GM21367 (cell line): Measurements from ENCODE around the gene STK32B.
"Not testable (repeated sequence)": the region's sequence is repeated elsewhere in the genome, so short reads cannot be mapped to it uniquely, and the experiment has no call there.

Experiments used
- ATAC-seq: cut with Tn5 transposase; IDR thresholded peaks from one replicate; pipeline ENCODE4 v1.9.1; 2021; ENCODE audit not compliant: unreplicated experiment

STK32B gene

GRCh38 chr4:5423670-5424069, 372.4 kb downstream of the STK32B start:
- ATAC-seq = no peak

DNA sequence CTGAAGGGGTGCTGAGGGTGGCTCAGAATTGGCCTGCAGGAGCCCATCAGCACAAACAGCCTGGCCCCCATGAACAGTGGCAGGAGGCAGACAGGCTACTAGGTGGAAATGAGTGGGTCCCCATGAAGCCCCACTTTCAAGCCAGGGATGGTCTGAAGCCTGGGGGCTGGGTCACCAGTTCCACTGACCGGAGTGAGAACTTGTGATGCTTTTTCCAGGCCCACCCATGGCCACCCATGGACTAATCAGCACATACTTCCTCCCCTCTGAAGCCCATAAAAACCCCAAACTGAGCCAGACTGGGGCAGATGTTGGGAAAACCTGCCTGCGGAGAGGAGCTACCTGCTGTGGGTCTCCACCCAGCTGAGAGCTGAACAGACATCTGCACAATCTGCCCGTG, 372.9 kb downstream of the STK32B start:
- no peak for ATAC-seq

DNA sequence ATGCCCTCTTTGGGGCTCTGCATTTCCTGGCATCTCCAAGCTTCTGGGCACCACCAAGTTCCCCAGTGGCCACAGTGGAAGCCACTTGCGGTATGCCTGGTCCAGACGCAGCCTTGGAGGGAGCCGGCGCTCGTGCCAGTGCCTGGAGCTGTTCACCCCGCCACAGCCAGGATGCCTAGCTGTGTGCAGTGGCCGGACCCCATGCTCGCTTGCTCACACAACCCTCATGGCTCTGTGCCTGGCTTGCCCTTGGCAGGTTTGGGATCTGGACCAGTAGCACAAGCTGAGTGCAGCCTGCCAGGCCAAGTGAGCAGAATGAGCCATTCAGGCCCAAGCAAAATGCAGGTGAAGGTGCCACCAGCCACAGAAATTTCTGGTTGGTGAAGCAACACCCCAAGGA, 373.6 kb downstream of the STK32B start:
- no peak for ATAC-seq

GRCh38 chr4:5429747-5430146, 378.5 kb downstream of the STK32B start:
- ATAC-seq = no peak

- no peak for ATAC-seq
Observed at GRCh38 chr4:5433196-5433595, 381.9 kb downstream of the STK32B start.

- no peak for ATAC-seq
Observed at GRCh38 chr4:5435201-5435600, 383.9 kb downstream of the STK32B start.

GRCh38 chr4:5435823-5436222, 384.5 kb downstream of the STK32B start:
- no peak for ATAC-seq

DNA sequence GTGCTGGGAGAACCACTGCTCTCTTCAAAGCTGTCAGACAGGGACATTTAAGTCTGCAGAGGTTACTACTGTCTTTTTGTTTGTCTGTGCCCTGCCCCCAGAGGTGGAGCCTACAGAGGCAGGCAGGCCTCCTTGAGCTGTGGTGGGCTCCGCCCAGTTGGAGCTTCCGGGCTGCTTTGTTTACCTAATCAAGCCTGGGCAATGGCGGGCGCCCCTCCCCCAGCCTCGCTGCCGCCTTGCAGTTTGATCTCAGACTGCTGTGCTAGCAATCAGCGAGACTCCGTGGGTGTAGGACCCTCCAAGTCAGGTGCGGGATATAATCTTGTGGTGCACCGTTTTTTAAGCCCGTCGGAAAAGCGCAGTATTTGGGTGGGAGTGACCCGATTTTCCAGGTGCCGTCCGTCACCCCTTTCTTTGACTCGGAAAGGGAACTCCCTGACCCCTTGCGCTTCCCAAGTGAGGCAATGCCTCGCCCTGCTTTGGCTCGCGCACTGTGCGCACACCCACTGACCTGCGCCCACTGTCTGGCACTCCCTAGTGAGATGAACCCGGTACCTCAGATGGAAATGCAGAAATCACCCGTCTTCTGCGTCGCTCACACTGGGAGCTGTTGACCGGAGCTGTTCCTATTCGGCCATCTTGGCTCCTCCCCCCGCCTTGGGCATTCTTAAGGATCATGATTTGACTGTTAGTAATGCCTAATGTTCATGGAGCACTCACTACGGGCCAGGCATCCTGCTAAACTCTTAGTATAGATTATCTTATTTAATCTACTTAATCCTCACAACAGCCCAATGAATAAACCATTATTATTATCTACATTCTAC, 392.9 kb downstream of the STK32B start:
- ATAC-seq = not testable (repeated sequence)

DNA sequence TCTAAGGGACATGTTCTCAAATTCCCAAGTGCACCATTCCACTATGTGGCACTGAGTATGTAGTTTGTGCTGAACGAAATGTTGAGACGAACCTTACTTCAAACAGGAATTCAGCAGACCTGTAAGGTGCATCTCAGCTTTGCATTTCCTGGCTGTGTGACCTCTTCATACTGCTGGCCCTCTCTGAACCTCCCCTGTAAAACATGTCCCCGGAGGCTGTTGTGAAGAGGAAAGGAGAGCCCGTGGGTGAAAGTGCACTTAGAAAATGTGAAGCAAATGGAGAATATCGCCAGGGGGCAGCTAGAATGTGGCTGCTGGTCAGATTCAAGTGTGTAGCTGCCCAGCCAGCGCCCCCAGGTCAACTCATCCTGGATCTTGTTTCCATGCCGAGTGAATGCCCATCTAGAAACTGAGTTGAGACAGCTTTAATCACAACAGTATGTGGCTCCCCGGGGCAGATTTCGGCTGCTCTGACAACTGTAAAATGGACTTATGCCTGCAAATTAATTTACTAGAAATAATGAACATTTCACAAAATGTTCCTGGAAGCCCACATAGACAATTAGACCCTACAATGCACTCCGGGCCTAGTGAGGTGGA, 393.7 kb downstream of the STK32B start:
- ATAC-seq = no peak

DNA sequence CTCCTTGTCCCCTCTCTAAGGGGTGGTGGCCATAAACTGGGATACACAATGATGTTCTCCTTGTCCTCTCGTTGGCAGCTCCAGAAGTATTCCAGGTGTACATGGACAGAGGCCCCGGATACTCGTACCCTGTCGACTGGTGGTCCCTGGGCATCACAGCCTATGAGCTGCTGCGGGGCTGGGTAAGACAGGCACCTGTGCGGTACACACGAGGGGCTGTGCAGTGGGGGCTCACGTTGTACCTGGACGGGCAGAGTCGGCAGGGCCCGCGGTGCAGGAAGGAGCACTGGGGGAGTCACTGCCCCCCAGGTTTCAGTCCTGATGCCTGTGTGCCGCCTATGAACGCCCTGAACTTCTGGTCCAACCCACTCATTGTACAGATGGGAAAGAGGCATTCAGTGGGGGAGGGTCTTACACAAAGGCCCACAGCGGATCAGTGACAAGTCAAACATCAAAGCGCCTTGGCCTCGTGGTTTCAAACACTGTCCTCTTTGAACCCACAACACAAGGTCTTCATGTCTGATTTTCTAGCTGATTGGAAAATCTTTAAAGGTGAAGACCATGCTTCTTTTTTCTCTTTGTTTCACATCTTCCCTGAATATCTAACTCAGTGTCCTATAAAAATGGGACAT, 395.4 kb downstream of the STK32B start:
- ATAC-seq = no peak

DNA sequence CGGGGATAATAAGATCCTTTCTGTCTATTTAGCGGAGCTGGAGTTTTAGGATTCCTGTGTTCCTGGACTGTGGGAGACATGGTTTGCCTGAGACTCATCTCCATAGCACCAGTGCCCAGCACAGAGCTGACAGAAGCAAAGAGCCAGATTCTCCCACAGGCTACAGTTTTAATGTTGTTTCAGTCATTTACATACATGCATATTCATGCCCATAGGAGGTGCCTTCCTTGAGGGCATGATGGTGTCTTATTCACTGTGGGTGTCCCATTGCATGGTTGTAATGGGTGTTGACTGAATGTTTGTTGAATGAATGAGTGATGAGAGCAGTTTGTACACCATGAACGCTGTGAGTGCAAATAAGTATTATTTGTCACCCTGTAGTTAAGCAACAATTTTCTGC, 396.5 kb downstream of the STK32B start:
- ATAC-seq = no peak

DNA sequence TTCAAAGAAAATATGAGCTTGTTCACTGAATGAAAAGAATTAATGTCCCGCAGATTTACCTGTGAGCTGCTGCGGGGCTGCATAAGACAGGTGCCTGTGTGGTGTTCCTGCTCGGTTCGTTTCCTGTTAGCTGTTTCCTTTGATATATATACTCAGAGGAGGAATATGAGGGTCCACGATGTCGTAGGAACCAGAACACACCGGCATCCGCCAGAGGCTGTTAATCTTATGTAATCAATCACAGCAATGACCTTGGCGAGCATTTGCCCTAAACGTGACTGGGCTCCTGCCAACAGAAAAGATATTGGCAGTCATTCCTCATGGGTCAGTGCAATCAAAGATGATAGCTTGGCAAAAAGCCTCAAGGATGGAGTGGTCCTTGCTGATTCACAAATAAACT, 396.9 kb downstream of the STK32B start:
- ATAC-seq = no peak

DNA sequence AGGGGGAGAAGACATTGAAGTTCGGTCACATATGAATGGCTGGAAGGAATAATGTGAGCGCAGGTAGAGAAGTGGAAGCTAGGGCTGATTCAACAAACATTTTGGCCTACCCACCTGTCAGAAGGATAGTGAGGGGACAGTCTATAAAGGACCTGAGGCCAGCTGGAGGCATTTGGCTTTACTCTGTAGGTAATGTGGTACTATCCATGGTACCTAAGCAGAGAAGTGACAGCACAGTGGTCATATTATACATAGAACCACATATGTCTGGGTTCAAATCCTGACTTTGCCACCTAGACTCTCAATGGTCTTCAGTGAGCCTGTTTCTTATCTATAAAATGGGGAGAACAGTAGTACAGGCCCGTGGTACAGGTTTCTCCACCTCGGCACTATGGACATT, 400.0 kb downstream of the STK32B start:
- no peak for ATAC-seq

GRCh38 chr4:5452156-5452555, 400.9 kb downstream of the STK32B start:
- no peak for ATAC-seq

- ATAC-seq = no peak
Observed at GRCh38 chr4:5455003-5455585, 403.8 kb downstream of the STK32B start.

- ATAC-seq = no peak
Observed at GRCh38 chr4:5456296-5456845, 405.1 kb downstream of the STK32B start.

DNA sequence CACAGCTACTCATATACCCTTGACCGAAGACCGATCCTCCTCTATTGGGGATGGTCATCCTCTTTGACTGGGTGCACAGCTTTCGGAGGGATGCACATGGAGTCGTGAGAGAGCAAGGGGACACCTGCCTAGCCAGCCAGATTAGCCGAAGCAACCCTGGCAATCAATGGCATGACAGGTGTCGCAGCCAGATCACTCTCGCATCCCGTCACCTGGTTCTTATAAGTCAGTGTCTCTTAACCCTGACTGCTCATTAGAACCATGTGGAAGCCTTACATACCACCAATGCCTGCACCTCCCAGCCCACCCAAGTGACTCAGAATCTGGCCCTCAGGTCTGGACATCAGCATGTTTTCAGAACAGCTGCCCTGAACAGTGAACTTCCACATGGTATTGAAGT, 407.4 kb downstream of the STK32B start:
- no peak for ATAC-seq

DNA sequence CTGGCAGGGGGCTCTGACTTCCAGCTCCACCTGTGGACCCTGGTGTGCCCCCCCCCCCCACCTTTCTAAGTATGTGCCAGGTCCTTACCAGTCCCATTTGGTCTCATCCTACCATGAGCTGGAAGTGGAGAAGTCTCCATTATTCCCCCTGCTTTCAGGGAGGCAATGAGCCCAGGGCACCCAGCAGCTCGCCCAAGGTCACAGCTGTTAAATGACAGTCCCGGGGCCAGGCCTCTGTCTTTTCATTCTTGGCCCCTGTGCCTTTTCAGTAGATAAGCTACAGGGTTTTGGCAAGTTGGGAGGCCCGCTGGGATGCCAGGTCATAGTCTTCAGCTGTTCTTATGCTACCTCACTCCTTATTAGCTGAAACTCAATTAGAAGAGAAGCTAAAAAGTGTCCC, 408.0 kb downstream of the STK32B start:
- no peak for ATAC-seq

DNA sequence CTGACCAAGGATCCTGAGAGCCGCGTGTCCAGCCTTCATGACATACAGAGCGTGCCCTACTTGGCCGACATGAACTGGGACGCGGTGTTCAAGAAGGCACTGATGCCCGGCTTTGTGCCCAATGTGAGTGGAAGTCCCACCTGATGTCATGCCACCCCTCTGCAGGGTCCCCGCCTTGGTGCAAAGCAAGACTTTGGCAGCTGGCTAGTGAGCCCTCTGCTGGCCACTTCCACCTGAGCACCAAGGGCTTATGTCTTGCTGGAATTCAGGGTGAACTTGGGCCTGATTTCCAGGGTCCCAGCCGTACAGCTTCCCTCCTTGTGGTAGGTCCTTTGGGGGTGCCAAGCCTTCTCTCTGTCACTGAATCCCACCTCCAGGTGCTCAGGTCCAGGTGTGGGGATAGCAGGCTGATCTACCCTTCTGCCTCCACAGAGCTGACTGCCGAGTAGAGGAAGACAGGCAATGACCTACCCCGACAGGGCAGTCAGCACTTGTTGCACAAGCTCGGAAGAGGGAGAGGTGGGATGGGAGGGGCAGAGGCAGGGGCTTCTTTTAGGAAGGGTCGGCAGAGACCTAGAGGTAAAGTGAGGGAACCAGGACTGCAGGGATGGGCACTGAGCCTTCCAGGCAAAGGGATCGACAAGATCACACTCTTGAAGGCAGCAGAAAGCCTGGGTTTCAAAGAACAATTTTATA, 409.0 kb downstream of the STK32B start:
- no peak for ATAC-seq

- no peak for ATAC-seq
Observed at GRCh38 chr4:5461477-5461876, 410.2 kb downstream of the STK32B start.

DNA sequence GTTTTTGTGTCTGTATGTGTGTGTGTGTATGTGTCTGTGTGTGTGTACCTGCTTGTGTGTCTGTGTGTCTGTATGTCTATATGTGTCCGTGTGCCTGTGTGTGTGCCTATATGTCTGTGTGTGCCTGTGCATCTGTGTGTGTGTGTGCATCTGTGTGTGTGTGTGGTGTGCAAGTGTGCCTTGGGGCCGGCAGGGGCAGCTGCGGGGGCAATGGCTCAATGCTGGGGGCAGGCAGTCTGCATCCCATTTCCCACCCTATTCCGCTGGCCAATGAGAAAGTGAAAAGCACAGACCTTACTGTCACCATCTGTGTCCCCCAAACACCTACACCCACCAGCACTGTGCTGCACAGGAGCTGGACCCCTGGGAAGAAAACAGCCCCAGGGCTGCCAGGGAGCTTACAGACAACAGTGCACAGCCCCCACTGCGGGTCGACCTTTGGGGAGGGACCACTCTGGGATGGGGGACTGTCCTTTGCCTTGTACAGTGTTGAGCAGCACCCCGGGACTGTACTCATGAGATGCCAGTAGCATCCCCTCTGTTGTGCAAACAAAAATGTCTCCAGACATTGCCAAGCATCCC, 411.1 kb downstream of the STK32B start:
- ATAC-seq = no peak
